Endodermal cell (in vitro differentiated cells): ENCODE data around the gene PLPP2. TPM values are rescaled to one million over a fixed set of nuclear protein-coding genes. Genes with fewer than 3 reads are reported as not detected.

Experiments
- DNase-seq: peaks from one replicate; pipeline ENCODE4 v3.0.0-alpha.2; 2017
- H3K27ac ChIP-seq: 2 replicates; pipeline ENCODE4 v1.5.1; 2013; ENCODE audit warnings: mild to moderate bottlenecking, low read depth, low read length, moderate library complexity
- H3K27me3 ChIP-seq: 2 replicates; pipeline ENCODE4 v1.6.1; 2013; ENCODE audit warnings: mild to moderate bottlenecking, low read length, moderate library complexity; ENCODE audit not compliant: insufficient read depth, control insufficient read depth, poor library complexity, severe bottlenecking
- H3K36me3 ChIP-seq: 2 replicates; pipeline ENCODE4 v1.7.0; 2013; ENCODE audit warnings: mild to moderate bottlenecking, low read length, moderate library complexity; ENCODE audit not compliant: control insufficient read depth, insufficient read depth
- H3K4me1 ChIP-seq: one replicate; pipeline ENCODE4 v1.7.0; 2013; ENCODE audit warnings: low read length; ENCODE audit not compliant: control insufficient read depth, insufficient read depth
- H3K4me3 ChIP-seq: 2 replicates; pipeline ENCODE4 v1.5.1; 2013; ENCODE audit warnings: mild to moderate bottlenecking, low read length, moderate library complexity
- H3K9ac ChIP-seq: 2 replicates; pipeline ENCODE4 v1.6.1; 2013; ENCODE audit warnings: mild to moderate bottlenecking, low read length, moderate library complexity; ENCODE audit not compliant: poor library complexity, severe bottlenecking; ENCODE audit errors: extremely low read depth
- H3K9me3 ChIP-seq: 2 replicates; pipeline ENCODE4 v1.6.1; 2013; ENCODE audit warnings: mild to moderate bottlenecking, low read length, moderate library complexity; ENCODE audit not compliant: control insufficient read depth
- H3K27ac Mint-ChIP-seq: 2 replicates; pipeline ENCODE4 v1.8.0; 2020; ENCODE audit warnings: mixed read lengths
- H3K27me3 Mint-ChIP-seq: 2 replicates; pipeline ENCODE4 v1.8.0; 2021; ENCODE audit warnings: mild to moderate bottlenecking, mixed read lengths; ENCODE audit not compliant: insufficient read depth
- H3K36me3 Mint-ChIP-seq: 2 replicates; pipeline ENCODE4 v1.8.0; 2020; ENCODE audit warnings: low read depth, mixed read lengths
- H3K4me1 Mint-ChIP-seq: 2 replicates; pipeline ENCODE4 v1.8.0; 2020; ENCODE audit warnings: mixed read lengths
- H3K4me3 Mint-ChIP-seq: 2 replicates; pipeline ENCODE4 v1.8.0; 2020; ENCODE audit warnings: mild to moderate bottlenecking, moderate library complexity, mixed read lengths
- H3K9me3 Mint-ChIP-seq: 2 replicates; pipeline ENCODE4 v1.8.0; 2020; ENCODE audit warnings: mild to moderate bottlenecking, mixed read lengths
- CTCF ChIP-seq: fragments of 200-600 bp; sonication (generic); conservative IDR thresholded peaks from 2 replicates; pipeline ENCODE4 v1.5.0; 2021; ENCODE audit warnings: antibody characterized with exemption, mild to moderate bottlenecking
- WGBS, 2 experiments: methylation state at CpG; one replicate each; pipeline versions ENCODE4 v1.1.5 to v1.1.7; 2013; ENCODE audit warnings: missing lambda C conversion rate in 2 of 2, mixed read lengths in 1 of 2; ENCODE audit not compliant: insufficient coverage in 1 of 2, insufficient read length in 1 of 2; 5-methylcytosine and 5-hydroxymethylcytosine counted together
- total RNA-seq, 2 donors: library from RNA; stranded (reverse); fragmentation: NEBNext Ultra II Directional in 1 of 2; extraction: Animal tissue kit (Norgen Biotek cat#: 25700) in 1 of 2; gene quantifications; 2 replicates in 1 of 2; 3 replicates in 1 of 2; pipeline ENCODE4 v1.2.1, GENCODE V29; 2021

Gene PLPP2
- total RNA-seq, 2 donors from 2014 or later, result 49.9 to 56.9 TPM

- H3K27ac ChIP-seq, result no peak overlapping the region
- DNase-seq, result no peak
- 98% methylated on average over 10 to 15 of the region's 15 CpGs for WGBS, 2 experiments
- peaks cover 62% of the 10 kb centered on the region for H3K36me3 Mint-ChIP-seq
- H3K27me3 ChIP-seq, result no peaks in the 10 kb centered on the region
- no peak overlapping the region for H3K4me3 ChIP-seq
- H3K27ac Mint-ChIP-seq, result no peak overlapping the region
- peaks cover 99% of the 10 kb centered on the region for H3K36me3 ChIP-seq
- H3K4me3 Mint-ChIP-seq, result no peak overlapping the region
- no peaks in the 10 kb centered on the region for H3K4me1 Mint-ChIP-seq
- H3K4me1 ChIP-seq, result no peaks in the 10 kb centered on the region
- TF ChIP-seq CTCF, result no peak
- no peak overlapping the region for H3K9ac ChIP-seq
- H3K27me3 Mint-ChIP-seq, result no peaks in the 10 kb centered on the region
- H3K9me3 ChIP-seq, result peaks cover 67% of the 10 kb centered on the region
- peaks cover 21% of the 10 kb centered on the region for H3K9me3 Mint-ChIP-seq
Observed at GRCh38 chr19:326871-327270, 35.7 kb upstream of the PLPP2 start.

GRCh38 chr19:325937-326565 is 34.8 kb upstream of the PLPP2 start:
- peaks cover 27% of the 10 kb centered on the region for H3K9me3 Mint-ChIP-seq
- Histone ChIP-seq H3K27me3 (no peaks in the 10 kb centered on the region), H3K4me1 (no peaks in the 10 kb centered on the region), H3K36me3 (peaks cover 98% of the 10 kb centered on the region), H3K9ac (no peak overlapping the region), H3K4me3 (no peak overlapping the region), H3K27ac (no peak overlapping the region), H3K9me3 (peaks cover 67% of the 10 kb centered on the region)
- no peak for TF ChIP-seq CTCF
- H3K4me1 Mint-ChIP-seq, result no peaks in the 10 kb centered on the region
- H3K27ac Mint-ChIP-seq, result no peak overlapping the region
- no peak for DNase-seq
- H3K27me3 Mint-ChIP-seq, result no peaks in the 10 kb centered on the region
- H3K36me3 Mint-ChIP-seq, result peaks cover 62% of the 10 kb centered on the region
- no peak overlapping the region for H3K4me3 Mint-ChIP-seq
- WGBS, 2 experiments, result 95 to 97% methylated on average over 28 to 33 of the region's 33 CpGs

GRCh38 chr19:325173-325936 is 34.2 kb upstream of the PLPP2 start:
- no peaks in the 10 kb centered on the region for H3K4me1 Mint-ChIP-seq
- Histone ChIP-seq H3K36me3 (peaks cover 98% of the 10 kb centered on the region), H3K4me1 (no peaks in the 10 kb centered on the region), H3K4me3 (no peak overlapping the region), H3K9ac (no peak overlapping the region), H3K27ac (no peak overlapping the region), H3K9me3 (peaks cover 67% of the 10 kb centered on the region), H3K27me3 (no peaks in the 10 kb centered on the region)
- no peak overlapping the region for H3K27ac Mint-ChIP-seq
- H3K4me3 Mint-ChIP-seq, result no peak overlapping the region
- no peak for TF ChIP-seq CTCF
- H3K9me3 Mint-ChIP-seq, result peaks cover 26% of the 10 kb centered on the region
- H3K36me3 Mint-ChIP-seq, result peaks cover 62% of the 10 kb centered on the region
- no peak for DNase-seq
- 94% methylated on average over 14 to 24 of the region's 24 CpGs for WGBS, 2 experiments
- H3K27me3 Mint-ChIP-seq, result no peaks in the 10 kb centered on the region
